Liver (tissue), 9 donors: ENCODE results near the gene TSPAN12. TPM values are rescaled to one million over a fixed set of nuclear protein-coding genes. Genes with fewer than 3 reads are reported as not detected.

Experiments used
- DNase-seq: peaks from one replicate; pipeline ENCODE4 v3.0.0-alpha.2; 2017; ENCODE audit warnings: low spot score
- H3K27ac ChIP-seq, 2 donors: one replicate each; pipeline ENCODE4 v1.7.0; 2013; ENCODE audit warnings: inconsistent platforms in 2 of 2, low read length in 2 of 2, control low read depth in 1 of 2, low read depth in 1 of 2, mild to moderate bottlenecking in 1 of 2
- H3K27me3 ChIP-seq, 4 donors: one replicate each; pipeline versions ENCODE4 v1.6.1 to v1.7.0; 2013; ENCODE audit warnings: low read length in 3 of 4, inconsistent platforms in 1 of 4, mild to moderate bottlenecking in 1 of 4, moderate library complexity in 1 of 4; ENCODE audit not compliant: control insufficient read depth in 4 of 4, insufficient read depth in 4 of 4
- H3K36me3 ChIP-seq, 4 donors: one replicate each; pipeline versions ENCODE4 v1.6.1 to v1.7.0; 2013; ENCODE audit warnings: low read length in 3 of 4, mild to moderate bottlenecking in 3 of 4, low read depth in 1 of 4, moderate library complexity in 1 of 4; ENCODE audit not compliant: control insufficient read depth in 4 of 4, insufficient read depth in 3 of 4
- H3K4me1 ChIP-seq, 4 donors: one replicate each; pipeline versions ENCODE4 v1.6.1 to v1.7.0; 2013; ENCODE audit warnings: low read length in 3 of 4, mild to moderate bottlenecking in 3 of 4, moderate library complexity in 1 of 4; ENCODE audit not compliant: control insufficient read depth in 4 of 4, insufficient read depth in 4 of 4
- H3K4me3 ChIP-seq, 3 donors: one replicate each; pipeline versions ENCODE4 v1.6.1 to v1.7.0; 2013; ENCODE audit warnings: low read length in 3 of 3, control low read depth in 1 of 3, low read depth in 1 of 3, mild to moderate bottlenecking in 1 of 3
- H3K9ac ChIP-seq, 2 donors: one replicate each; pipeline ENCODE4 v1.7.0; 2013; ENCODE audit warnings: low read length in 2 of 2, mild to moderate bottlenecking in 2 of 2, moderate library complexity in 2 of 2, control low read depth in 1 of 2, low read depth in 1 of 2
- H3K9me3 ChIP-seq, 4 donors: one replicate each; pipeline versions ENCODE4 v1.6.1 to v1.7.0; 2013; ENCODE audit warnings: low read length in 3 of 4; ENCODE audit not compliant: control insufficient read depth in 4 of 4
- ATF3 ChIP-seq: IDR thresholded peaks from 2 replicates; pipeline ENCODE4 v1.6.1; 2016; ENCODE audit warnings: antibody characterized with exemption
- CTCF ChIP-seq: fragments of 150-350 bp; IDR thresholded peaks from 2 replicates; pipeline ENCODE4 v1.5.1; 2017; ENCODE audit warnings: improper control_type of control experiment, low read depth, low read length; ENCODE audit not compliant: missing input control
- EGR1 ChIP-seq, 2 donors: IDR thresholded peaks; 2 replicates each; pipeline ENCODE4 v1.6.1; 2016 to 2018; ENCODE audit warnings: antibody characterized with exemption in 2 of 2, low read depth in 2 of 2
- FOXA1 ChIP-seq: IDR thresholded peaks from 2 replicates; pipeline ENCODE4 v1.6.1; 2016; ENCODE audit warnings: antibody characterized with exemption
- FOXA2 ChIP-seq: IDR thresholded peaks from 2 replicates; pipeline ENCODE4 v1.6.1; 2016; ENCODE audit warnings: antibody characterized with exemption
- GABPA ChIP-seq, 2 donors: IDR thresholded peaks in 1 of 2; conservative IDR thresholded peaks in 1 of 2; 2 replicates each; pipeline ENCODE4 v1.6.1; 2016; ENCODE audit warnings: antibody characterized with exemption in 2 of 2, mild to moderate bottlenecking in 1 of 2, moderate library complexity in 1 of 2
- HNF4A ChIP-seq, 2 donors: conservative IDR thresholded peaks; 2 replicates each; pipeline ENCODE4 v1.6.1; 2016; ENCODE audit warnings: antibody characterized with exemption in 2 of 2, mild to moderate bottlenecking in 2 of 2
- MAX ChIP-seq: IDR thresholded peaks from 2 replicates; pipeline ENCODE4 v1.6.1; 2016; ENCODE audit warnings: antibody characterized with exemption
- RXRA ChIP-seq, 2 donors: IDR thresholded peaks; 2 replicates each; pipeline ENCODE4 v1.6.1; 2017 to 2018; ENCODE audit warnings: antibody characterized with exemption in 2 of 2, mild to moderate bottlenecking in 1 of 2
- SP1 ChIP-seq: IDR thresholded peaks from 2 replicates; pipeline ENCODE4 v1.6.1; 2018; ENCODE audit warnings: antibody characterized with exemption, mild to moderate bottlenecking
- TAF1 ChIP-seq: conservative IDR thresholded peaks from 2 replicates; pipeline ENCODE4 v1.6.1; 2016; ENCODE audit warnings: antibody characterized with exemption, mild to moderate bottlenecking
- ZBTB33 ChIP-seq: IDR thresholded peaks from 2 replicates; pipeline ENCODE4 v1.6.1; 2016; ENCODE audit warnings: antibody characterized with exemption
- WGBS: extraction: QIAGEN DNeasy Blood & Tissue Kit; methylation state at CpG from one replicate; pipeline ENCODE4 v1.1.7; 2013; 5-methylcytosine and 5-hydroxymethylcytosine counted together
- polyA plus RNA-seq, 2 donors: library from polyadenylated mRNA; stranded (reverse) in 1 of 2; unstranded in 1 of 2; fragments of 200-250 nt in 1 of 2; fragments of >200 nt in 1 of 2; fragmentation: Nextera tagmentation in 1 of 2; extraction: Ambion mirVana in 1 of 2; gene quantifications; one replicate each; pipeline versions ENCODE4 v1.2.1 to v1.2.3, GENCODE V29; 2013 to 2015
- total RNA-seq, 2 donors: library from RNA; depleted of rRNA; stranded (reverse); fragments of >200 nt; gene quantifications; one replicate each; pipeline ENCODE4 v1.2.3, GENCODE V29; 2014
- donor health status: healthy.
- donor health status: healthy.
- donor health status: healthy.
- donor health status: healthy.
- donor health status: healthy.

The TSPAN12 gene
- total and polyA plus RNA-seq, 4 donors, result 10.6 to 21.5 (median 14.9) TPM

- H3K4me1 ChIP-seq, result no peaks in the 10 kb centered on the region
- WGBS, result 87% methylated on average over 4 of the region's 4 CpGs
Observed at GRCh38 chr7:120873401-120873800, 15.5 kb upstream of the TSPAN12 start.

GRCh38 chr7:120869700-120870099 lies 11.8 kb upstream of the TSPAN12 start:
- no peak overlapping the region for H3K27ac ChIP-seq
- H3K4me3 ChIP-seq, result no peak overlapping the region
- H3K27me3 ChIP-seq, result no peaks in the 10 kb centered on the region
- DNase-seq, result no peak
- H3K9ac ChIP-seq, result no peak overlapping the region
- no peaks in the 10 kb centered on the region for H3K4me1 ChIP-seq
- WGBS, result 80% methylated on average over 2 of the region's 2 CpGs
- no peaks in the 10 kb centered on the region for H3K9me3 ChIP-seq
- no peaks in the 10 kb centered on the region for H3K36me3 ChIP-seq
- TF ChIP-seq RXRA (IDR thresholded peaks at IDR 0.05) (no peak), TAF1 (no peak), CTCF (no peak), ZBTB33 (no peak), GABPA (IDR thresholded peaks at IDR 0.05 in 1 of 2, conservative IDR thresholded peaks at IDR 0.05 in 1 of 2) (no peak), EGR1 (IDR thresholded peaks at IDR 0.05; ENCODE audit: low read depth in 2 of 2) (no peak), SP1 (no peak), MAX (no peak), FOXA2 (no peak), HNF4A (conservative IDR thresholded peaks at IDR 0.05) (no peak)

More at GRCh38 chr7:120873401-120873800, 15.5 kb upstream of the TSPAN12 start:
- H3K27me3 ChIP-seq, result no peaks in the 10 kb centered on the region
- H3K9ac ChIP-seq, result no peak overlapping the region
- H3K27ac ChIP-seq, result no peak overlapping the region
- H3K9me3 ChIP-seq, result no peaks in the 10 kb centered on the region
- H3K36me3 ChIP-seq, result no peaks in the 10 kb centered on the region
- no peak for DNase-seq
- no peak for TF ChIP-seq FOXA1
- TF ChIP-seq ATF3, result no peak
- H3K4me3 ChIP-seq, result no peak overlapping the region

- Histone ChIP-seq H3K9me3 (no peaks in the 10 kb centered on the region), H3K9ac (no peak overlapping the region), H3K36me3 (no peaks in the 10 kb centered on the region), H3K27ac (no peak overlapping the region), H3K4me3 (no peak overlapping the region), H3K27me3 (no peaks in the 10 kb centered on the region), H3K4me1 (no peaks in the 10 kb centered on the region)
- TF ChIP-seq RXRA (IDR thresholded peaks at IDR 0.05) (peak; percentile 16 to 29), EGR1 (IDR thresholded peaks at IDR 0.05; ENCODE audit: low read depth in 2 of 2) (no peak), CTCF (no peak)
- WGBS, result 43% methylated on average over 1 of the region's 1 CpG
- no peak for DNase-seq
Observed at GRCh38 chr7:120867932-120868331, 10.0 kb upstream of the TSPAN12 start.
